Measurements from ENCODE around the gene VPS4B. TPM values are rescaled to one million over a fixed set of nuclear protein-coding genes. Genes with fewer than 3 reads are reported as not detected.

Gene VPS4B
- total RNA-seq, 1 experiment from 2014 or later, result 44.7 TPM

DNA sequence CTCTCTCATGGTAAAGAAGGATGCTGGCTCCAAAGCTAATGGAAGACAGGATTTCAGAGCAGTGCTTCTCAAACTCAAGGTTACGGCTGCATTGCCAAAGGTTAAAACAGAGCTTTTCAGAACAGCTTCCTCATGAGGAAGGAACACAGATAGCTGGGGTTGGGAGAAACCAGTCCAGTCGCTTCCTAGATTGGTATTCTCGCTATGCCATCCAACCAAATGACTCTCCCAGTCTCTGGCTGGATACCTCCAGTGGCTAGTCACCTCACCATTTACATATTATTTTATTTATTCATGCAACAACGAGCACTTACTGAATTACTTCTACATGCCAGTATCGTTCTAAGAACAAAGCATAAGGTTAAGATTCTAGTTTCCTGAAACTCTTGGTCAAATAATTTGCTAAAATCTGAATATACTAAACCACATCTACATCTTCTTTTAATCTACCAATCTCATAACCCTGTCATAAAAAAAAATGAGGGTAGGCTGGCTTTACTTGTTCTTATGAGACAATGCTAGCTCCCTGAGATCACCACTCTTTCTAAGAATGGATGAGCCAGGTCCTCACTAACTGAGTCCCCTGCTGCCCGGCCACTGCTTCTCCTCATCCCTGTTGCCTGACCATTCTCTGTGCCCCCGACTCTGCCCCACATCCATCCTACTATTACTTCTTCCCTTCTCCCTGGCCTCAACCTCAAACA, 75.6 kb downstream of the VPS4B start:
- Histone ChIP-seq H3K4me3 (ENCODE audit: low read length) (no peak overlapping the region), H3K4me2 (ENCODE audit: low read length) (no peak overlapping the region), H3K4me1 (ENCODE audit: insufficient read depth, low read length) (no peaks in the 10 kb centered on the region), H3K36me3 (ENCODE audit: low read depth, low read length) (peaks cover 17% of the 10 kb centered on the region), H3F3A (ENCODE audit: low read length, unreplicated experiment) (no peaks in the 10 kb centered on the region), H3K9ac (ENCODE audit: low read length) (no peak overlapping the region), H3K9me2 (replicated peaks; ENCODE audit: low read length) (no peaks in the 10 kb centered on the region), H3K27ac (ENCODE audit: low read length) (no peak overlapping the region), H2AFZ (ENCODE audit: low read length) (no peak overlapping the region), H3K9me3 (ENCODE audit: low read length) (no peaks in the 10 kb centered on the region), H3K79me2 (ENCODE audit: low read length) (no peaks in the 10 kb centered on the region), H4K20me1 (ENCODE audit: low read length) (no peaks in the 10 kb centered on the region), H3K27me3 (ENCODE audit: low read length) (no peaks in the 10 kb centered on the region)
- no peak for DNase-seq
- no peak for ATAC-seq
- TF ChIP-seq EZH2phosphoT487 (IDR thresholded peaks at IDR 0.05; ENCODE audit: borderline replicate concordance, low read length) (no peak), EZH2 (IDR thresholded peaks at IDR 0.05; ENCODE audit: low read length, unreplicated experiment) (no peak), CTCF (conservative IDR thresholded peaks at IDR 0.05; ENCODE audit: low read depth, low read length) (no peak)
- ChIA-PET POLR2A (ENCODE audit: unreplicated experiment) (interaction anchor here (0.6 kb wide), 1 partner anchor 10 kb away, joined by 10 read pairs; no protein-coding TSS in a partner anchor), CTCF (no interaction called here)
- intact Hi-C loops (cut with micrococcal nuclease), result no loop called here
- no TSS peak for BruUV-seq (replicated peaks)

DNA sequence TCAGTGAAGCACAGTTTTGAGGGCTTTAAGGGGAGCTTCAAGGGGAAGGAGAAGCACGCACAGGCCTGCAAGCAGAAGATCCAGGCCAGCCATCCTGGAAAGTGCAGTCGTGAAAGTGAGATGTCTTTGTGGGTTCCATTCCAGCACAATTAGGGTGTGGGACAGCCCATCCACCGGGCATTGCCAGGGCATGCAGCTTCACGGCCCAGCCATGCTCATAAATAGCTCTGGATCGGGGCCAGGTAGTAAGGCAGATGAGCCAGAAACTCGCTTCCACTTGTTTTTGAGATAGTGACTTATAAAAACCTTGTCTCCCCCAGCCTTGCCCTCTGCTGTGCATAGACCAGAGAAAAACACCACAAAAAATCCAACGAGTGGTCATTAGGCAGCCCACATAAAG, 76.2 kb downstream of the VPS4B start:
- no peak overlapping the region for H2AFZ ChIP-seq (ENCODE audit: low read length)
- ATAC-seq, result no peak
- H3K36me3 ChIP-seq (ENCODE audit: low read depth, low read length), result peaks cover 16% of the 10 kb centered on the region
- H4K20me1 ChIP-seq (ENCODE audit: low read length), result no peaks in the 10 kb centered on the region
- H3K27me3 ChIP-seq (ENCODE audit: low read length), result no peaks in the 10 kb centered on the region
- no peak overlapping the region for H3K4me3 ChIP-seq (ENCODE audit: low read length)
- no TSS peak for BruUV-seq (replicated peaks)
- ChIA-PET CTCF (no interaction called here), POLR2A (ENCODE audit: unreplicated experiment) (no interaction called here)
- no peak overlapping the region for H3K27ac ChIP-seq (ENCODE audit: low read length)
- no peaks in the 10 kb centered on the region for H3K9me3 ChIP-seq (ENCODE audit: low read length)
- H3K9me2 ChIP-seq (replicated peaks; ENCODE audit: low read length), result no peaks in the 10 kb centered on the region
- DNase-seq, result no peak
- no peak overlapping the region for H3K4me2 ChIP-seq (ENCODE audit: low read length)
- H3F3A ChIP-seq (ENCODE audit: low read length, unreplicated experiment), result no peaks in the 10 kb centered on the region
- no peaks in the 10 kb centered on the region for H3K4me1 ChIP-seq (ENCODE audit: insufficient read depth, low read length)
- intact Hi-C loops (cut with micrococcal nuclease), result no loop called here
- no peaks in the 10 kb centered on the region for H3K79me2 ChIP-seq (ENCODE audit: low read length)
- no peak overlapping the region for H3K9ac ChIP-seq (ENCODE audit: low read length)
- TF ChIP-seq CTCF (conservative IDR thresholded peaks at IDR 0.05; ENCODE audit: low read depth, low read length) (no peak), EZH2phosphoT487 (IDR thresholded peaks at IDR 0.05; ENCODE audit: borderline replicate concordance, low read length) (no peak), EZH2 (IDR thresholded peaks at IDR 0.05; ENCODE audit: low read length, unreplicated experiment) (no peak)

- no peak overlapping the region for H2AFZ ChIP-seq (ENCODE audit: low read length)
- H3K27ac ChIP-seq (ENCODE audit: low read length), result no peak overlapping the region
- ChIA-PET CTCF (no interaction called here), POLR2A (ENCODE audit: unreplicated experiment) (no interaction called here)
- no peaks in the 10 kb centered on the region for H3K9me2 ChIP-seq (replicated peaks; ENCODE audit: low read length)
- H3K9me3 ChIP-seq (ENCODE audit: low read length), result no peaks in the 10 kb centered on the region
- no peak overlapping the region for H3K4me2 ChIP-seq (ENCODE audit: low read length)
- no peaks in the 10 kb centered on the region for H3K79me2 ChIP-seq (ENCODE audit: low read length)
- peaks cover 15% of the 10 kb centered on the region; the same call in 1 of the 2 replicates for H3K36me3 ChIP-seq (ENCODE audit: low read depth, low read length)
- H3K4me1 ChIP-seq (ENCODE audit: insufficient read depth, low read length), result no peaks in the 10 kb centered on the region
- no peaks in the 10 kb centered on the region for H3F3A ChIP-seq (ENCODE audit: low read length, unreplicated experiment)
- no peak overlapping the region for H3K4me3 ChIP-seq (ENCODE audit: low read length)
- no peak overlapping the region for H3K9ac ChIP-seq (ENCODE audit: low read length)
- TF ChIP-seq CTCF (conservative IDR thresholded peaks at IDR 0.05; ENCODE audit: low read depth, low read length) (no peak), EZH2 (IDR thresholded peaks at IDR 0.05; ENCODE audit: low read length, unreplicated experiment) (no peak), EZH2phosphoT487 (IDR thresholded peaks at IDR 0.05; ENCODE audit: borderline replicate concordance, low read length) (no peak)
- H3K27me3 ChIP-seq (ENCODE audit: low read length), result no peaks in the 10 kb centered on the region
- intact Hi-C loops (cut with micrococcal nuclease), result no loop called here
- H4K20me1 ChIP-seq (ENCODE audit: low read length), result no peaks in the 10 kb centered on the region
- BruUV-seq (replicated peaks), result no TSS peak
- DNase-seq, result no peak
- no peak for ATAC-seq
These were observed 77.4 kb downstream of the VPS4B start for GRCh38 chr18:63344918-63345317.

All from PC-3 (cell line).